Stimulated activated naive B cell treated with anti-CD40 and anti-IgM and Interleukin-4, amounts not matched to agents 10 μg/mL and 1 μg/mL and 100 μg/mL, for 72 hours (primary cell): ENCODE data around the gene MYOD1.

Experiments
- ATAC-seq, 2 donors: fragments of 150-1000 bp; cut with Tn5 transposase; replicated peaks; 2 replicates each; pipeline ENCODE4 v1.10.0; 2021; ENCODE audit warnings: moderate library complexity in 1 of 2
- DNase-seq: peaks from one replicate; pipeline ENCODE4 v3.0.0; 2021
- H3K27ac Mint-ChIP-seq: one replicate; pipeline ENCODE4 v1.8.0; 2022; ENCODE audit warnings: mild to moderate bottlenecking, mixed read lengths
- H3K27me3 Mint-ChIP-seq, 2 donors: one replicate each; pipeline ENCODE4 v1.8.0; 2022; ENCODE audit warnings: mixed read lengths in 2 of 2
- H3K36me3 Mint-ChIP-seq, 2 donors: one replicate each; pipeline ENCODE4 v1.8.0; 2022; ENCODE audit warnings: mixed read lengths in 2 of 2, mild to moderate bottlenecking in 1 of 2
- H3K4me1 Mint-ChIP-seq, 2 donors: one replicate each; pipeline ENCODE4 v1.8.0; 2022; ENCODE audit warnings: mixed read lengths in 2 of 2, mild to moderate bottlenecking in 1 of 2
- H3K4me3 Mint-ChIP-seq, 2 donors: one replicate each; pipeline ENCODE4 v1.8.0; 2022; ENCODE audit warnings: mild to moderate bottlenecking in 2 of 2, mixed read lengths in 2 of 2, moderate library complexity in 1 of 2
- H3K9me3 Mint-ChIP-seq, 2 donors: one replicate each; pipeline ENCODE4 v1.8.0; 2022; ENCODE audit warnings: mixed read lengths in 2 of 2, mild to moderate bottlenecking in 1 of 2

Gene MYOD1

DNA sequence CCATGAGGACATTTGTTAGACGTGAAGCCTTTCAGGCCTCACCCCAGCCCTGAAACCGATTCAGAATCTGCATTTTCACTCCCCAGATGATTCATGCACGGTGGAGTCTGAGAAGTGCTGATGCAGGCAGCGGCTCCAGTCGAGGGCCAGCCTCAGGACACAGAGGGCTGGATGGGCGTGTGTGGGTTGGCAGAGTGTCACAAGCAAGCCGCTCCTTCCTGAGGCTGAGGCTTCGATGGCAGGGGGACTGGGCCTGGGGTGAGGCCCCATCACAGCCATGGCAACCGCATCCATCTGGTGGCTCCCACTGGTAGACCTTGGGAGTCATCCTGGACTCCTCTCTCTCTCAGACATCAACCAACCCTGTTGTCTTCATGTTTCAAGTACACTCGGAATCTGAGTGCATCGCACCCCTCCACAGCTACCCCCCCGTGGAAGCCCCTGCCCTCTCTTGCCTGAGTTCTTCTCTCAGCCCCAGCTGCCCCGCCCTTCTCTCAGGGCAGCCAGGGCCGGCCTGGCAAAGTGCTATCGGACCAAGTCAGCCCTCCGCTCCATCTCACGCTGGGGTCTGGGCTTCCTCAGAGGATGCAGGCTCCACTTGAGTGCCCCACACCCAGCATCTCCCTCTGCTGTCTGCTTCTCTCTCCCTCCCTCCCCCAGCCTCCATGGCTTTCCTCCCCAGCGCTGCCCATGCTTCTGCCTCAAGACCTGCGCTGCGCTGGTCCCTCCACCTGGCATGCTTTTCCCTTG is 25.8 kb downstream of the MYOD1 start:
- no peak for DNase-seq

DNA sequence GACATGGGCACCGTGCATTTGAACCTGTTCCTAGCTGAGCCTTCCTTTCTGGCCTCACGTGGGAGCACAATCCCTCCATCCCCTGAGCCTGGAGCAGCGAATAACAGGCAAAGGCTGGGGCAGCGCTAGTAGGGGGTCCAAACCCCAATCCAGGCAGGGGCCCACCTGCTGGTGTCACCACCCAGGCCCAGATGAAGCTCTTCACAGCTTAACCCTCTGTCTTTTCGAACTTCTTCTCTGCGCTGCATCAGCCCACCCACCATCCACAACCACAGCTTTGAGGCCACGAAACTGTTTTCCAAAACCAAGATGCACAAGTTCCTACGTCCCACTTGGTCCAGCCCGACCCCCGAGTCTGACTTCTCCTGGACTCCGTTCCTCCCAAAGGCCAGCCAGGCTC is 26.7 kb downstream of the MYOD1 start:
- Mint-ChIP-seq H3K4me3 (no peak overlapping the region), H3K27ac (no peak overlapping the region), H3K4me1 (no peaks in the 10 kb centered on the region), H3K27me3 (peaks cover 28 to 30% of the 10 kb centered on the region in 2 donors), H3K36me3 (no peaks in the 10 kb centered on the region), H3K9me3 (no peaks in the 10 kb centered on the region)
- DNase-seq (no peak), ATAC-seq (no peak)

More for the DNA sequence above, 25.8 kb downstream of the MYOD1 start:
- no peak overlapping the region for H3K4me3 Mint-ChIP-seq
- no peaks in the 10 kb centered on the region for H3K36me3 Mint-ChIP-seq
- no peak for ATAC-seq
- peaks cover 29 to 35% of the 10 kb centered on the region in 2 donors for H3K27me3 Mint-ChIP-seq
- no peaks in the 10 kb centered on the region for H3K4me1 Mint-ChIP-seq
- no peak overlapping the region for H3K27ac Mint-ChIP-seq
- no peaks in the 10 kb centered on the region for H3K9me3 Mint-ChIP-seq

DNA sequence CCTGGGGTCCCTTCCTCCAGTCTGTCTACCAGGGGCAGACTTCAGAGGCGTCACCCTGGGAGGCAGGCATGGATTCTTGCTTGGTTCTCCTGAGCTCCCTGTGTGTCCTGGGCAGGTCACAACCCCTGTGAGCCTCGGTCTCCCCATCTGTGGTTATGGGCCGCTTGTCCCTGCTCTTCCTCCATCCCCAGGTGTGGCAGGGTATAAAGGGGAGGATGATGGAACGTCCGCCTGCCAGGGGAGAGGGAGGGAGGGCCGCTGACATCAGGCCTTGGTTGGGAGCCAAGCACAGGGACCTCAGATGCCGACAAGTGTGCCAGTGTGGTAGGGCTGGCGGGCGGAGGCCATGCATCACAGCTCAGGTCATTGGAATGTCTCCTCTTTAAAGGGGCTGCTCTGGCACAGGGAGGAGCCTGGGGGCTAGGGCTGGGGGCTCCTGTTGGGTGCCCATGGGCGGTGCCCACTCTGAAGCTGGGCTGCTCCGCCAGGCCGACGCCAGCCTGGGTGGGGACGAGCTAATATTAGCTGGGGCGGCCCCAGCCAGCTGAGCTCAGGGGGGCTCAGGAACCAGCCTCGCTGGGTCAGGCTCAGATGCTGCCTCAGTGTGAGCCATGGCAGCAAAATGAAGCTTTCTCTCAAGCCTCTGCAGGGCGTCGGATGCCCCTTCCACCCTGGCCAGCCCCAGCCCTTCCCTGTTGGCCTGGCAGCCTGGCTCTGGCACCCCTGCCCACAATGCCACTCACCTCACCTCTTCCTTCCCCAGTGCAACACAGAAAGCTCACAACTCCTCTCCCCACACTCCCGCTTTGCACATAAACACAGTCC is 28.0 kb downstream of the MYOD1 start:
- no peaks in the 10 kb centered on the region for H3K36me3 Mint-ChIP-seq
- H3K27ac Mint-ChIP-seq = no peak overlapping the region
- H3K4me1 Mint-ChIP-seq = no peaks in the 10 kb centered on the region
- DNase-seq (no peak), ATAC-seq (no peak)
- H3K4me3 Mint-ChIP-seq = no peak overlapping the region
- peaks cover 22 to 25% of the 10 kb centered on the region in 2 donors for H3K27me3 Mint-ChIP-seq
- H3K9me3 Mint-ChIP-seq = no peaks in the 10 kb centered on the region

DNA sequence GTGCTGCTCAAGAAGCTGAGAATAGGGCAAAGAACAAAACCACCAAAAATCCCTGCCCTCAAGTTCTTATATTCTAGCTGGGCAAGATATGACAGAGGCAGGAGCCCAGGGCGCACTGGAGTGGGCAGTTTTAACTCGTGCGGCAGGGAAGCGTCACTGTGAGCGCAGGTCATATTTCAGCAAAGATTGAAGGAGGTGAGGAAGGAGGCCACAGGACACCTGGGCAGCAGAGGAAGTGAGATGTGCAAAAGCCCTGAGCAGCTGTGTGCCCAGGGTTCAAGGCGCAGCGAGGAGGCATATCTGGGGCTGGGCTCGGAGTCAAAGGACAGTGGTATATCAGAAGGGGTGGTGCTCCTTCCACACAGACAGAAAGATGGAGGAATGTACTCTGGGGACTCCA is 28.7 kb downstream of the MYOD1 start:
- H3K36me3 Mint-ChIP-seq = no peaks in the 10 kb centered on the region
- H3K27ac Mint-ChIP-seq = no peak overlapping the region
- DNase-seq = no peak
- no peaks in the 10 kb centered on the region for H3K9me3 Mint-ChIP-seq
- H3K4me3 Mint-ChIP-seq = no peak overlapping the region
- no peaks in the 10 kb centered on the region for H3K4me1 Mint-ChIP-seq
- no peak for ATAC-seq
- peaks cover 22 to 25% of the 10 kb centered on the region in 2 donors for H3K27me3 Mint-ChIP-seq

DNA sequence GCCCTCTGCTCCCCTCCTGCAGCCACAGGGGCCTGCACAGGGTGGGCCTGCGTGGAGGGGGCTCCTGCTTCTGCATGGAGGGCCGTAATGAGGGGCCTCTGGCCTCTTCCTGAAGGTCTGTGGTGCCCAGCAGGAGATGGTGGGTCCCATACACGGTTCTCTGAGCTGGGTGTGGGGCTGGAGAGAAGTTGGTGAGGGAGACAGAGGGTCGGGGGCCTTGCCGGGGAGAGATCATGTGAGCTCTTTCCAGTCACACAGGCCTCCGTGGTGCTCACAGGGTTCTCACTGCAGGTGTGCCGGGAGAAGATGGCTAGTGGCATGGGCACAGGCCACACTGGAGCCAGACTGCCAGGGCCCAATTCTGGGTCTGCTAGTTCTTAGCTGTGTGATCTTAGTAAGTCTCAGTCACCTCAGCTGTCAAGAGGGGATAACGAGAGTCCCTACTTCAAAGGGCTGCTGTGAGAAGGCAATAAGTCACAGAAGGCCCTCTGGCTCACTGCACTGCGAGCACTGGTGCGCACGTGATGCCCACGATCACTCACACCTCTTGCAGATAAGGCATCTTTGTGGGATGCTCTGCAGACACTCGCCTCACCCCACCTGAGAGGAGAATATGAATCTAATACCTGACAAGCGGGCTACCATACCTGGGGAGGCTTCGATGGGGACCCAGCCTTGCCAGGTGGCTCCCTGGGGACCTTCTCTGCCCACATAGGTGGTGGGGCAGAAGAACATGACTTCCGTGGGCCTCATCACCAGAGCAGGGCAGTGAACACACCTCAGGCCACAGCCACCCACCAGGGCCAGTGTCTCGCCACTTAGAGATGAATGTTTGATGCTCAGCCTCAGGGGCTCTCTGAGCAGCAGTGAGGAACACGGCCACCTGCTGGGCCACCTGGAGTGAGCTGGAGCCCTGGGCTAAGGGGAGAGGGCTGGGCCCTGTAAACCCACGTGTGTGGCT is 29.7 kb downstream of the MYOD1 start:
- ATAC-seq (peak in 1 of 2 donors; percentile 10), DNase-seq (no peak)
- Mint-ChIP-seq H3K4me3 (no peak overlapping the region), H3K27ac (no peak overlapping the region), H3K27me3 (peaks cover 22 to 25% of the 10 kb centered on the region in 2 donors), H3K4me1 (no peaks in the 10 kb centered on the region), H3K36me3 (no peaks in the 10 kb centered on the region), H3K9me3 (no peaks in the 10 kb centered on the region)

DNA sequence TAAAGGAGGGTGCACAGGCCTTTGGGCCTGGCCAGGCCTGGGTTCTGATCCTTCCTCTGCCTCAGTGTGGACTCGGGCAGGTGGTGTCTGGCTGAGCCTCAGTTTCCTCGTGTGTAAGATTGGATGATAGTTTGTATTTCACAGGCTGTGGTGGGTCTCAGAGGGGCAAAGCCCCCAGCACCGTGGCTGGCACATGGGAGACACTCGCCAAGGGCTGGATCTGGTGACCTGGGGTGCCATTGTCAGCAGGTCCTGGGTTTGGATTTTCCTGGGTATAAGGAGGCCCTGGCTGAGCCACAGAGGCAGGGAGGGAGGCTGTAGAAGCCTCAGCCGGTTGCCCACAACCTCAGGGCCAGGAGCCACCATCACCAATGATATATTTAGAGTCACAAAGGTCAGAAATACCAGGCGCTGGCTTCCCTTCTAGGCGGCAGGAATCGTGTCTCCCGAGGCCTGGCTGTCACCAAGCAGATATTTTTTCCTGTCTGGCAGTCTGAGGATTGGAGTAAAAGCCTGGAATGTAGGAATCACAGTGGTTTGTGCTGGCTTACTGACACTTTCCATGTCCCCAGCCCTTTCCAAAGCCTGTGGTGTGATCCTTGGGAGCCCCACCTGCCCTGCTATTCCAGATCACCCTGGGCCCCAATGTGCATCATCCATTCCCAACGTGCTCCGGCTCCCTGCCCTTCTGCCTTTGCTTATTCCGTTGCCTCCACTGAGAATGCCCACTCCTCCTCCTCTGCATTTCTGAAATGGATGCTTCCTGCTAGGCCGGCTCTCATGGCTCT is 30.8 kb downstream of the MYOD1 start:
- Mint-ChIP-seq H3K9me3 (no peaks in the 10 kb centered on the region), H3K27me3 (peaks cover 27 to 30% of the 10 kb centered on the region in 2 donors), H3K4me3 (no peak overlapping the region), H3K36me3 (no peaks in the 10 kb centered on the region), H3K27ac (no peak overlapping the region), H3K4me1 (no peaks in the 10 kb centered on the region)
- DNase-seq = no peak
- no peak for ATAC-seq

DNA sequence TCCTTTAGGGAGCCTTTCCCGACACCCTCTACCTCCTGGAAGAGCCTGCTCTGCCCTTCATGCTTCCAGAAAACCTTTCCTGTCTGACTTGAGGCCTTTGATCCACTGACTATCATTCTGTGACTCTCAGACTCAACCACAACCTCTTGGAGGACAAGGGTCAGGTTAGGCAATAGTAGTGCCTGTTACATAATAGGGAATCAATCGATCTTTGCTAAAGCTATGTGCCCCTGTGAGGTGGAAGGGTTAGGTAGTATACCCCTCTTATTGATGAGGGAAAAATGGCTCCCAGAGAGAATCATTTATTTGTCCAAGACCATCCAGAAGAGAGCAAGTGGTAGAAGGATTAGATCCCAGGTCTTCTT is 31.4 kb downstream of the MYOD1 start:
- H3K4me3 Mint-ChIP-seq = no peak overlapping the region
- ATAC-seq (no peak), DNase-seq (no peak)
- no peaks in the 10 kb centered on the region for H3K36me3 Mint-ChIP-seq
- H3K27ac Mint-ChIP-seq = no peak overlapping the region
- H3K4me1 Mint-ChIP-seq = no peaks in the 10 kb centered on the region
- no peaks in the 10 kb centered on the region for H3K9me3 Mint-ChIP-seq
- H3K27me3 Mint-ChIP-seq = peaks cover 29 to 30% of the 10 kb centered on the region in 2 donors

DNA sequence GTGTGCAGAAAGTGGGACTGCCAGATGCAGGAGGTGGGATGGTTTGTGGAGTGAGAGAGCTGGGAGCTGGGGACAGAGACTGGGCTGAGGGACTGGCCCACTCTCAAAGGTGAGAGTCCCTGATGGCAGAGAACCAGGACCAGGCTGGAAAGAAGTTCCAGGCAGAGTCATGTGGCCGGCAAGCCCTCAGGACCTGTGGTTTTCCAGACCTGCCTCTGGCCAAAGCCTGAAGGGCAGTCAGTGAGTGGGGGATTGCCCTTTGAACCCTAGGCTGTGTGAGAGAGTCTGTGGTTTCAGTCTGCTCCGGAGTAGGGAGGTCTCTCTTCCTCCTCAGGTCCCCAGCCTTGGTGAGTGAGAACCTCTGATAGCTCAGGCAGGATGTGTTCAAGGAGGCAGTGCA is 32.2 kb downstream of the MYOD1 start:
- Mint-ChIP-seq H3K9me3 (no peaks in the 10 kb centered on the region), H3K27ac (no peak overlapping the region), H3K36me3 (no peaks in the 10 kb centered on the region), H3K4me1 (no peaks in the 10 kb centered on the region), H3K4me3 (no peak overlapping the region), H3K27me3 (peaks cover 23 to 25% of the 10 kb centered on the region in 2 donors)
- DNase-seq = no peak
- no peak for ATAC-seq

DNA sequence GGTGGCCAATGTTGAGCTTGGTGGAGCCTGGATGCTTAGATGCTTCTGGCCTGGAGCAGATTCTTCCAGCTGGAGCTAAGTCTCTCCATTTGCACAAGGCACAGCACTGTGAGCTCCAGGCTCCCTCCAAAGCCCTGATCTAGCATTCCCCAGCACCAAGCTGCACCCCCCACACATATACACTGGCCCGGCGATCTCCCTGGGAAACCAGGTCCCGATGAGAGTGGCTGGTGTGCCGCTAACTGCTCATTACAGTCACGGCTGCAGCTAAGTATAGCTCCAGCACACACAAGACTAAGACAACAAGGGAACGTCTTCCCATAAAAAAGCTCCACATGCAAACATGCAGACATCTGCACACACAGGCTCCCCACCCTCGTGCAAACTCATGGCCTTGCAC is 32.8 kb downstream of the MYOD1 start:
- ATAC-seq (no peak), DNase-seq (no peak)
- no peak overlapping the region for H3K4me3 Mint-ChIP-seq
- peaks cover 22 to 25% of the 10 kb centered on the region in 2 donors for H3K27me3 Mint-ChIP-seq
- no peaks in the 10 kb centered on the region for H3K9me3 Mint-ChIP-seq
- no peaks in the 10 kb centered on the region for H3K36me3 Mint-ChIP-seq
- H3K4me1 Mint-ChIP-seq = no peaks in the 10 kb centered on the region
- no peak overlapping the region for H3K27ac Mint-ChIP-seq

DNA sequence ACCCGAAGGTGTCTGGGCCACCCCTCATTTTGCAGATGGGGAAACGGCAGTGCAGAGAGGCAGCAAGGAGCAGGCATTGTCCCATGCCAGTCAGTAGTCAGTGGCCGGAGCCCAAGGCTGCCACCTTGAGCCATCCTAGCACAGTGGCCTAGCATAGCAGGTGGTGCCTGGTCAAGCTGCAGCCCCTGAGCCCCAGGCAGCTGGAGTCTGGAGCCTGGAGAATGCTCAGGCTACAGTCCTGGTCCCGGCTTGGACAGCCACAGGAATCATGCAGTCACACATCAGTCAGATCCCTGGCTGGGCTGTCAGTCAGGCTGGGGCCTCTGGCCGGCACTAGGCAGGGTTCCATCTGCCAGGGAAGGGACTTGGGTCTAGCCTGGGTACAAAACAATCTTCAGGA is 33.8 kb downstream of the MYOD1 start:
- Mint-ChIP-seq H3K27me3 (peaks cover 16 to 21% of the 10 kb centered on the region in 2 donors), H3K36me3 (no peaks in the 10 kb centered on the region), H3K4me3 (no peak overlapping the region)

DNA sequence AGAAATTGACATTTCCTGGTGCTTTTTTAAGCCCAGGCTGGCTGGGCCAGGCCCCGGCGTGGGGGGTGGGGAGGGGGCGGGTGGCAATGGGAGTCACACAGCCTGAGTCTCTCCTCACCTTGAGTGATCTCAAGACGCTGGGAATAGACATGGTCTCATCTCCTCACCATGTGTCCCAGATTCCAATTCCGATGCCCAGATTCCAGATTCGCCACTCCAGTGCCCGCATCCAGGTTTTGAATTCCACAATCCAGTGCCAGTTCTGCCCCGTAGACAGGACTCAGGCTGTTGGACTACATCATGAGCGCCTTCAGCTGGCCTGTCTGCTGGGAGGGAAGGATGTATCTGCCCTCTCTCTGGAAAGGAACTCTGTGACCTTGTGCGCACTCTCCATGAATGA is 34.3 kb downstream of the MYOD1 start:
- H3K27me3 Mint-ChIP-seq = peaks cover 15 to 21% of the 10 kb centered on the region in 2 donors
- no peak for ATAC-seq
- no peaks in the 10 kb centered on the region for H3K36me3 Mint-ChIP-seq
- no peaks in the 10 kb centered on the region for H3K4me1 Mint-ChIP-seq
- H3K27ac Mint-ChIP-seq = no peak overlapping the region
- no peaks in the 10 kb centered on the region for H3K9me3 Mint-ChIP-seq
- no peak overlapping the region for H3K4me3 Mint-ChIP-seq
- no peak for DNase-seq

More for the DNA sequence above, 33.8 kb downstream of the MYOD1 start:
- no peak for DNase-seq
- no peak for ATAC-seq
- Mint-ChIP-seq H3K4me1 (no peaks in the 10 kb centered on the region), H3K9me3 (no peaks in the 10 kb centered on the region), H3K27ac (no peak overlapping the region)

DNA sequence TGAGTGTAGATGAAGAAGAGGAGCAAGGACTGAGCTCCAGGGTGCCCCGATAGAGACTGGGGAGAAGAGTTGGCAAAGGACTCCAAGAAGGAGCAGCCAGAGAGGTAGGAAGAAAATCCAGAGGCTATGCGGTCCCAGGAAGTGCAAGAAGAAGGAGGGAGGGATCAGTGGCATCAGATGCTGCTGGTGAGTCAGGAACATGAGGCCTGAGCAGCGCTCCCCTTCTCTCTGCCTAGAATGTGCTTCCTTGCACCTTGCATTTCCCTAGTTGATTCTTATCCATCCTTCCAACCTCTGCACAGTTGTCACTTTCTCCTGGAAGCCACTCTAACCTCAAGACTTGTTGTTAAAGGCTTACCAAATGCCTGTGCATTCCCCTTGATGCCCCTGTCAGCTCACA is 36.5 kb downstream of the MYOD1 start:
- peaks cover 15 to 20% of the 10 kb centered on the region in 2 donors for H3K27me3 Mint-ChIP-seq
- H3K9me3 Mint-ChIP-seq = no peaks in the 10 kb centered on the region
- no peak overlapping the region for H3K4me3 Mint-ChIP-seq
- no peaks in the 10 kb centered on the region for H3K36me3 Mint-ChIP-seq
- no peaks in the 10 kb centered on the region for H3K4me1 Mint-ChIP-seq
- H3K27ac Mint-ChIP-seq = no peak overlapping the region
- DNase-seq (no peak), ATAC-seq (no peak)

DNA sequence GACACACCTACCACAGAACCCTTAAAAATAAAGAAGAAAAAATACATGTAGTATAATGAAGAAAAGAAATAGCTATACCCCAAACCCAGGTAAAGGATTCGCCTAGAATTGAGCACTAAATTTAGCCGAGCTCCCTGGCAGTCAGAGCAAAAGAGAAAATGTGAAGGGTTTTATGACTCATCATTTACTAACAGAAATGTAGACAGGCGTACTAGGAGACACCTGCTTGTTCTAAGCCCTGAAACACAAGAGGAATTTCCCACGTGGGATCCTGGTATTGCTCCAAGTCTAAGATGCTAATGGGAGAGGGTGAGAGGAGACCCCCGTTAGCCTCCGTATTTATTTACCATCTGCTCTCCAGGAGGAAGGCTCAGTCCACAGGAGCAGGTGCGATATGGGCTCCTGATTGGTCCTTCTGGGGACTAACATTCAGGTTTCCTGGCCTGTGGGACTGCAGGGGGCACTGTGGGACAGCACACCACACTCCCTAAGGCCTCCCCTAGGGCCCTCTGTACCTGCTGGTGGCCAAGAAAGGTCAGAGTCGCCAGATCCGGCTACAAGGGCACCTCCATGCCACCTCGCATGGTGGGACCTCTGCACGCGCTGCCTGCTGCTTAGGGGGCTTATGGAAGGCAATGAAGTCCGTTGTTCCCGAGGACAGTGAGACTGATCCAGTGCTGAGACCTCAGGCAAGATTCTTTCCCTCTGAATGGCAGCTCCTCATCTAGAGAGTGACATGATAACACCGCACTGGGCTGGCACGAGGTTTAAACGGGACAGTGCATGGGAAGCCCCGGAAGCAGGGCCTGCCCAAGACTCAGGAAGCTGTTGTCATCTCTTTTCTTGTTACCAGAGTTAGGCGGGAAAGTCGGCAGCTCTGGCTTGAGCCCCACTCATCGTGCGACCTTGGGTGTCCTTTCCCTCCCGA is 41.0 kb downstream of the MYOD1 start:
- H3K36me3 Mint-ChIP-seq = no peaks in the 10 kb centered on the region
- H3K27me3 Mint-ChIP-seq = peaks cover 9 to 19% of the 10 kb centered on the region in 2 donors
- ATAC-seq = peak; percentile 85 to 87
- H3K4me3 Mint-ChIP-seq = no peak overlapping the region
- no peaks in the 10 kb centered on the region for H3K4me1 Mint-ChIP-seq
- no peak for DNase-seq
- no peaks in the 10 kb centered on the region for H3K9me3 Mint-ChIP-seq
- no peak overlapping the region for H3K27ac Mint-ChIP-seq
